T47D (cell line): Measurements from ENCODE around the gene THSD7B.
"Not testable (repeated sequence)": the region's sequence is repeated elsewhere in the genome, so short reads cannot be mapped to it uniquely, and the experiment has no call there.

ENCODE experiments used
- DNase-seq, 2 experiments: peaks; one replicate each; pipeline versions ENCODE4 v3.0.0 to v3.0.0-alpha.2; 2011 to 2012; ENCODE audit warnings: low read depth in 1 of 2, low spot score in 1 of 2
- JUND ChIP-seq: IDR thresholded peaks from 2 replicates; pipeline ENCODE4 v1.6.1; 2012; ENCODE audit warnings: low read depth
- in situ Hi-C: cut with HindIII; loops from 2 replicates; pipeline ENCODE4 v1.10.0; 2016; ENCODE audit warnings: low sequenced_read_pairs, low pct_unique_long_range_greater_than_20kb

THSD7B gene, protein sequence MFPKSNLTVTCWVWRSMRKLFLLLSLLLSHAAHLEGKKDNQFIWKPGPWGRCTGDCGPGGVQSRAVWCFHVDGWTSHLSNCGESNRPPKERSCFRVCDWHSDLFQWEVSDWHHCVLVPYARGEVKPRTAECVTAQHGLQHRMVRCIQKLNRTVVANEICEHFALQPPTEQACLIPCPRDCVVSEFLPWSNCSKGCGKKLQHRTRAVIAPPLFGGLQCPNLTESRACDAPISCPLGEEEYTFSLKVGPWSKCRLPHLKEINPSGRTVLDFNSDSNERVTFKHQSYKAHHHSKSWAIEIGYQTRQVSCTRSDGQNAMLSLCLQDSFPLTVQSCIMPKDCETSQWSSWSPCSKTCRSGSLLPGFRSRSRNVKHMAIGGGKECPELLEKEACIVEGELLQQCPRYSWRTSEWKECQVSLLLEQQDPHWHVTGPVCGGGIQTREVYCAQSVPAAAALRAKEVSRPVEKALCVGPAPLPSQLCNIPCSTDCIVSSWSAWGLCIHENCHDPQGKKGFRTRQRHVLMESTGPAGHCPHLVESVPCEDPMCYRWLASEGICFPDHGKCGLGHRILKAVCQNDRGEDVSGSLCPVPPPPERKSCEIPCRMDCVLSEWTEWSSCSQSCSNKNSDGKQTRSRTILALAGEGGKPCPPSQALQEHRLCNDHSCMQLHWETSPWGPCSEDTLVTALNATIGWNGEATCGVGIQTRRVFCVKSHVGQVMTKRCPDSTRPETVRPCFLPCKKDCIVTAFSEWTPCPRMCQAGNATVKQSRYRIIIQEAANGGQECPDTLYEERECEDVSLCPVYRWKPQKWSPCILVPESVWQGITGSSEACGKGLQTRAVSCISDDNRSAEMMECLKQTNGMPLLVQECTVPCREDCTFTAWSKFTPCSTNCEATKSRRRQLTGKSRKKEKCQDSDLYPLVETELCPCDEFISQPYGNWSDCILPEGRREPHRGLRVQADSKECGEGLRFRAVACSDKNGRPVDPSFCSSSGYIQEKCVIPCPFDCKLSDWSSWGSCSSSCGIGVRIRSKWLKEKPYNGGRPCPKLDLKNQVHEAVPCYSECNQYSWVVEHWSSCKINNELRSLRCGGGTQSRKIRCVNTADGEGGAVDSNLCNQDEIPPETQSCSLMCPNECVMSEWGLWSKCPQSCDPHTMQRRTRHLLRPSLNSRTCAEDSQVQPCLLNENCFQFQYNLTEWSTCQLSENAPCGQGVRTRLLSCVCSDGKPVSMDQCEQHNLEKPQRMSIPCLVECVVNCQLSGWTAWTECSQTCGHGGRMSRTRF (N-terminal part only)

DNA sequence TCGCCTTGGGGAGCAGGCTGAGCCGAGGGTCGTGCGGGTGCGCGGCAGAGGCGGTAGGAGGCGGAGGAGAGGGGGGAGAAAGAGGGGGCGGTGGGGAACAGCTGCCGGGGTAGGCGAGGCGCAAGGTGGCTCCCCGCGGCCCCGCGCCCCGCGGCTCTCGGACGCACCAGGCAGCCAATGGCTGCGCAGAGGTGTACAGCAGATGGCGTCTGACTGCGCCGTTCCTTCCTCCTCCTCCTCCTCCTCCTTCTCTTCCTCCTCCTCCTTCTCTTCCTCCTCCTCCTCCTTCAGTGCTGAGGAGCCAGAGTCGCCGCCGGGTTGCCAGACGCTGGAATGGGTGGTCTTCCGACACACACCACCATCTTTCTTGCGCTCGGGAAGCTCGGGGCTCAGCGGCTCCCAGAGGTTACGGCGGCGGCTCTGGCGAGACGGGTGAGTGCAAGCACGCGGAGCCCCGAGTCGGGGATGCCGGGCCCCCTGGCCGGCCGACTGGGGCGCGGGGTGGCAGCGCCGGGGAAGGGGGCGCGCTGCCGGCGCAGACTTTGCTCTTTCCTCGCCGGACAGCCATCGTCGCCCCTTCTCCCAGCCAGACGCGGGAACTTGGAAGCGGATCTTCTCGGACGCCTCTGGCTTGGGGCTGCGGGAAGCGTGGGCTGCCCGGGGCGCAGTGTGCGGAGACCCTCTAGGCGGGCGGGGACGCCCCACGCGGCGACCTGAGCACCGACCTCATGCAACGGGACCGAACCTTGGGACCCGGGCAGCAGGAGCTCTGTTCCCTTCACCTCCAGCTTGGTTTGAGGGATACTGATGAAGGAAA lies at the start of gene THSD7B:
TSS of gene THSD7B (plus strand) at position 290 of the 817 bp plus-strand sequence. CDS start 116,634 bp downstream, outside the sequence.
- in situ Hi-C loops = no loop called here
- no peak for TF ChIP-seq JUND
- DNase-seq = no peak

GRCh38 chr2:136718273-136718672 lies 47.1 kb upstream of the THSD7B start:
- DNase-seq = no peak
- TF ChIP-seq JUND = no peak
- in situ Hi-C loops = no loop called here

GRCh38 chr2:136727973-136728699 lies 37.2 kb upstream of the THSD7B start:
- in situ Hi-C loops = no loop called here
- no peak for DNase-seq
- TF ChIP-seq JUND = no peak

DNA sequence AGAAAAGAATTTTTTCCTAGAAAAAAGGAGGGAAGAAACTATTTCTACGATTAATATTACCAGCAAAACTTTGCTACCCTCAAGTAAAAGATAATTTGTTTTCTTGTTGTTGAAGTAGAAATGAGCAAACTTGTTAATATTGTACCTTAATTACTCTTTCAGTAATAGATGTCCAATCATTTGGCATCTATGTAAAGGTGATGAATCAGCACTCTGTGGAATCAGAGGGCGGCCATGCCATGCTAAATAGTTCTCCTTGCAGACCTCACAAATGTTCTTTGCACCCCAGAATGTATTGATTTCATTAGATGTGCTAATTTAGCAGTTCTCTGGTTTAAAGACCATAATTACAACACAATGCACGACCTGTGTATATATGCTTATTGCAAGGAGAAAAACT lies 29.1 kb upstream of the THSD7B start:
- no peak for TF ChIP-seq JUND
- DNase-seq = no peak
- in situ Hi-C loops = no loop called here

GRCh38 chr2:136738044-136738443 lies 27.3 kb upstream of the THSD7B start:
- DNase-seq = no peak
- in situ Hi-C loops = no loop called here
- TF ChIP-seq JUND = no peak

- DNase-seq = no peak
- in situ Hi-C loops = no loop called here
- TF ChIP-seq JUND = no peak
These were observed 23.9 kb upstream of the THSD7B start for GRCh38 chr2:136741471-136741870.

GRCh38 chr2:136750065-136750464 lies 15.3 kb upstream of the THSD7B start:
- no peak for DNase-seq
- no peak for TF ChIP-seq JUND
- in situ Hi-C loops = no loop called here

- in situ Hi-C loops = no loop called here
- TF ChIP-seq JUND = no peak
- DNase-seq = no peak
These were observed 13.9 kb upstream of the THSD7B start for GRCh38 chr2:136751406-136751805.

GRCh38 chr2:136758504-136758903 lies 6.8 kb upstream of the THSD7B start:
- in situ Hi-C loops, DNase-seq: not testable (repeated sequence)

DNA sequence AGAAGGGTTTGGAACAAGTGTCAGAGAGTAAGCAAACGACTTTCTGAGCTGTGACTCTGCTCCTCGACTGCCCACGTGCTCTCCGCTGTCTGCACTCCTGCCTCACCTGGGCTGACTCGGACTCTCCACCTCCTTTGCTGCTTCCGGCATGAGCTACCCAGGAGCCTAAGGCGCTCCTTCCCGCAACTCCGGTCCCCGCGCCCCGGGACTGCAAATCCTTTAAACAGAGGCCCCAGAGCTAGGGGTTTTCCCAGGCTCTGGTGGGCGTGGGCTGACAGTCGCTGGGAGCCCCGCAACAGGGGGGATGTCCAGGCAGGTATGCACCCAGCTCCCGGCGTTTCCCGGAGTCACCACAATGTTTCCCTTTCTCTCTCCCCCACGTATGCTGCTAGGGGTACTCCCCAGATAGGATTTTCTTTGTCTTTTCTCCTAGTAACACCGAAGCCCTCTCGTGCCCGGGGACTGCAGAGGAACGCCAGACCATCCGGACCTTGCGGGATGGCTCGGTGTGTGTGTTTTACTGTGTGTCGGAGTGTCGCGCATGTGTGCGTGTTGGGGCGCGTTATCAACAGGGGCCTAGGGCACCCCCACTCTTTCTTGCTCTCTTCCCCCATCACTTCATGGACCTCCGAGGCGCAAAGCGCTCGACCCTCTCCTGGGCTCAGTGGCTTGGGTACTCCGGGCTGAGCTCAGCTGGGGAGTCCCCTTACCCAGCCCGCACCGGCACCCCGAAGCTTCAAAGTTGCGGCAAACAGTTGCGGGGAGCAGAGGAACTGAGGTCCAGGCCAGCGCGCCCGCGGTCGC lies 691 bp upstream of the THSD7B start:
- TF ChIP-seq JUND = no peak
- DNase-seq = peak in 1 of 2 experiments; percentile 7
- in situ Hi-C loops = no loop called here
